ENCODE data around the gene TMEFF2.
"Not testable (repeated sequence)": the region's sequence is repeated elsewhere in the genome, so short reads cannot be mapped to it uniquely, and the experiment has no call there.

The TMEFF2 gene

DNA sequence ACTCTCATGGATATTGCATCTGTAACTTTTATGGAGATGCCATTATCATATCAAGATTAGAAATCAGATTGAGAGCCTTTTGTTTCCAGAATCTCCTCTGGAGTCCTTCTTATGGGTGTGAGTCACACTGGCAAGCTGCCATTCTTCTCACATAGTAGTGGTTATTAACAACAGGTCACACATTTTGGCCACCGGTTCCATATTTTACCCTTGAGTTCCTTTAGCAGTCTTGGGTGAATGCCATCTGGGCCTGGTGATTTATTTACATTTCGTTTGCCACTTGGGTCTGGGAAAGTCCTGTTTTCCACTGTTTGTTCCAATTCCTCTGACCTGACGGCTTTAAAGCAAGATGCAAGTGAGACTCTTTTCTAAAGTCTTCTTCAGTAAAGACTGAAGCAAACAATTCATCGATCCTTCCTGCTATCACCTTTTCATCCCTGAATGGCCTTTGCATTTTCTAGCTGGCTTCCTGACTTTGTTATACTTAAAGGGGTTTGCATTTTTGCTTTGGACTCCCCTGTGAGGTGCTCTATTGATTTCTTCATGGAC, 267.3 kb downstream of the TMEFF2 start:
- no peak for DNase-seq

GRCh38 chr2:191926671-191927070, 268.1 kb downstream of the TMEFF2 start:
- no peak for DNase-seq

DNA sequence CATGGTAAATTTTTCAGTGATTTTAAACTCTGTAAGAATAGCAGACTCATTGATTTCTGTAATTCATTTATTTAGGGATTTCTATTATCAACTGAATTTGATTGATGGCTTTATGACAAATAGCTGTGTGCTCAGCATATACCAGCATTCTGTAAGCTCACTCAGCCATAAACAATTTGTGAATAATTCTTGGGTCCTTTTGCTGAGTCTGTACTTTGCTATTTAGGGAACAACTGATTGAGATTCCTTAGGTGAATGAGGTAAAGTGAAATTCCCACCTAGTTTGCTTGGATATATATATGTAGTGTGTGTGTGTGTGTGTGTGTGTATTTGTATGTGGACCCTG, 271.1 kb downstream of the TMEFF2 start:
- DNase-seq, result no peak

DNA sequence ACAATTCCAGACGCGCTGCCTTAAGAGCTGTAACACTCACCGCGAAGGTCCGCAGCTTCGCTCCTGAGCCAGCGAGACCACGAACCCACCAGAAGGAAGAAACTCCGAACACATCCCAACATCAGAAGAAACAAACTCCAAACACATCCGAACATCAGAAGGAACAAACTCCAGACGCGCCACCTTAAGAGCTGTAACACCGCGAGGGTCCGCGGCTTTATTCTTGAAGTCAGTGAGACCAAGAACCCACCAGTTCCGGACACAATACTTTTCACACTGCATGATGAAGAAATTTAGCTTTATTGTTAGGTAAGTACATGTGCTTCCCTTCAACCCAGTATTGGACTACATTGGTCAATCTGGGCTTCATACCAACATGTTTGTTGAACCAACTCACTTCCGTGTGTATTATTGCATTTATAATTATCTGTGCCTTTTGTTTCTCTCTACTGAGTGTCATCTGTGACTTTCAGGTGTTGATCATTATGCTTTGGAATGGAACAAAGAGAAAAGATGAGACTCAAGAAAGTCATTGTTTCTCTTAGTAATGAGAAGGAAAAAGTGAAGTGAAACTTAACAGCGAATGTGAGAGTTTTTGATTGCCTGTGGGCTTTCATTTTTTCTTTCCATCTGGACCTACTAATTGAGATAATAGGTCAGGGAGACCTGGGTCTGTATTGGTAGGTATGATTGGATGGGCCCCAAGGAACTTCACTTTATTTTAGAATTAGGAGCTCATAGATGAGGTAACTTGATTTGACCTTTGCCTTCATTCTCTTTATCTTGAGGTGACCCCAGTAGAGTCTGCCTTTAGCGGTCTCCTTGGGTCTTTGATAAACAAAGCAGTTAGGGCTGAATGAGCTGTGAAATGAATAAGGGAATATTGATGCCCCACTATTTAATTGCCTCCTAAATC, 271.7 kb downstream of the TMEFF2 start:
- no peak for DNase-seq

DNA sequence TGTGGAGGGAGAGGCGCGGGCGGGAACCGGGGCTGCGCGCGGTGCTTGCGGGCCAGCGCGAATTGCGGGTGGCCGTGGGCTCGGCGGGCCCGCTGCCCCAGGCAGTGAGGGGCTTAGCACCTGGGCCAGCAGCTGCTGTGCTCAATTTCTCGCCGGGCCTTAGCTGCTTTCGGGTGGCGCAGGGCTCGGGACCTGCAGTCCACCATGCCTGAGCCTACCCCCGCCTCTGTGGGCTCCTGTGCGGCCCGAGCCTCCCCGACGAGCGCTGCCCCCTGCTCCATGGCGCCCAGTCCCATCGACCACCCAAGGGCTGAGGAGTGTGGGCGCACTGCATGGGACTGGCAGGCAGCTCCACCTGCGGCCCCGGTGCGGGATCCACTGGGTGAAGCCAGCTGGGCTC, 273.1 kb downstream of the TMEFF2 start:
- not testable (repeated sequence) for DNase-seq

- DNase-seq, result no peak
Measured at GRCh38 chr2:191920502-191920901, 274.2 kb downstream of the TMEFF2 start.

DNA sequence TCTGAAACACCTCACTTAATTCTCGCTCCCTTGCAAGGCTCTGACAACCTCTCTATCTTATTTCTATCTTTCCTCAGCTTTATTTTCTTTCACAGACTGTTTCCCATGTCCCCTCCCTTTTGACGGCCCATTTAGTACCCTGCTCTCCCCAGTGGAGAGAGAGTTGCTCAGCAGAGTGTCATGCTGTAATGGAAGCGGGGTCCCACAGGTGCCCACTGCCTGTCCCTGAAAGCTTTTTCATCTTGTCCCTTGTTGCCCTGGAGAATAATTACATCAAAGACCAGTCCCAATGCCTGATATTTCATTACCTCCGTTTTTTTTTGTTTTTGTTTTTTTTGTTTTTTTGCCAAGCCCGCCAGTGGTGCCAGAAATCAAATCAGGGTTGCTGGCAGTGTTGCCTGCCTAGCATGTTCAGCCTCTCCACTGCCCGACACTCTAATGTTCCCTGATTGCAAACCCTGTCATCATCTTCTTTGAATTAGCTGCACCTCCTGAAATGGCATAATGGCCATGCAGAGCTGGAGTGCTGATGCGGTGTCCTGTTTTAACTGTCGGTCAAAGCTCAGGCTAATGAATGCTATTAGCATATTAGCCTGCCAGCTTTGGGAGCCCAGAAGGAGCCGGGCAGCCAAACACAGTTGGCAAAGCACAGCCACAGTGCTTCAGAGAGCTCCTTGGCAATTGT, 276.6 kb downstream of the TMEFF2 start:
- no peak for DNase-seq

DNA sequence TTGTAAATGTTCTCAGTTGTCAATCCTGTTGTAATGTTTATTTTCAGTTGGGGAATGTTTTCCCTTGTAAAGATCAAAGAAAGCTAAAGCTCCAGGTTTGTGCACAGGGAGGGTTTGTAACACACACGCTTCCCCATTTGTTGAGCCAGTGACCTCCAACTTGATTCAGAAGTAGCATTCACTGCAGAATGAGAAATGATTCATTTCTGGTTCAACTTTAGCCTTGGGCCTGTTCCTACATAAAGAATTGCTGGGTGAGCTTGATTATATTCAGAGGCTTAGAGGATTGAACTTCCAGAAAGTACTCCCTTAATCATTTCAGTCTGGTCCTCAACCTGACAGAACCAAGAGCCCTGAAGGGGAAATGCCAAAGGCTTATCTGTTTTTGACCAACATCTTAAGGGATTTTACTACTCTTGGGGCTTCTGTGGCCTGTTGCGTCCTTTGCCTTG, 277.3 kb downstream of the TMEFF2 start:
- DNase-seq, result no peak

DNA sequence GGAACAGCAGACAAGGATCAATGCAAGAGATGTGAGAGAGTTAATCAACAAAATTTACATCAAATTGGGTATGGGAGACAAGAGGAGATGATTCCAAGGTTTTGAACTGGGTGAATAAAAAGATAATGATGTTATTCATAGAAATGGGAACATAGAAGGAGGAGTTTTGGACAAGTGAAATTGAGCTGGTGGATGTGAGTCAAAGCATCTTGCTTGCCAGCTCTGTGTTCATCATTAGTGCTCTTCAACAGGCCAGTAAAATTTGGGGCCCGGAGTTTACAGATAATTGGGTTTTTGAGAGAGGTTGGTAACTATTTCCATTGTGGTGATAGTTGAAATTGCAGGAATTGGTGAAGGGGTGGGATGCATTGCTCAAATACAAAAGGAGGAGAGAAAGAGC, 277.9 kb downstream of the TMEFF2 start:
- no peak for DNase-seq

DNA sequence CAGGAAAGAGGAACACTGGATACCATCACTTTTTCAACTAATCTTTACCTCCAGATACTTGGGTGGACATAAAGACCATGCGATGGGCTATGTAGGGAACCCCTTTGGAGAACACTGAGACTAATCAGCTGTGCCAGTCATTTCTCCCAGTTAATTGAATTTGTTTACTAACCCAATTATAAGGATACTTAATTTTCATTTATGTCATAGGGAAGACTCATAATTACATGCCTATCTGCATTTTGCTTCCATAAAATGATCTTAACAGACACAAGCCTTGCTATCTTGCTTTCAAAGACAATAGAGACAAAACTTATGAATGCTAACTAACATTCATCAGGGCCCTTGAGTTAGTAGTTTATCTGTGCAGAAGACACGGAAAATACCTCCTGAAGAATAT, 279.0 kb downstream of the TMEFF2 start:
- no peak for DNase-seq

DNA sequence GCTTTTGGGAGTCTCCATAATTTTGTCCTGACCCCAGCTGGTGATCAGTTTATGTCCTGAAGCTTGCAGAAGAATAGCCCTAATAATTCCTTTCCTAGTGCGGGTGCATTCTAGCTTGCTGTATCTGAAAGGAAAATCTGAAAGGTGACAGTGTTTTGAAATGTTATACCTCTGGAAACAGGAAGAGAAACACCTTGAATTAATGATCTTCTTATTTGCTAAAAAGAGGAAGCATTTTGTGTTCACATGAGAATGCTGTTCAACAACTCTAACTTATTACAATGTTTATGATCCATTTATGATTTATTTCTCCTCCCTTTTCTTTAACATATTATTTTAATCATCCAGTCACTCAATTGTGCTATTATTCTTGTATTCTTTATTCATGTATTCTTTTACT, 280.9 kb downstream of the TMEFF2 start:
- DNase-seq, result no peak

GRCh38 chr2:191912764-191913163, 282.0 kb downstream of the TMEFF2 start:
- no peak for DNase-seq

DNA sequence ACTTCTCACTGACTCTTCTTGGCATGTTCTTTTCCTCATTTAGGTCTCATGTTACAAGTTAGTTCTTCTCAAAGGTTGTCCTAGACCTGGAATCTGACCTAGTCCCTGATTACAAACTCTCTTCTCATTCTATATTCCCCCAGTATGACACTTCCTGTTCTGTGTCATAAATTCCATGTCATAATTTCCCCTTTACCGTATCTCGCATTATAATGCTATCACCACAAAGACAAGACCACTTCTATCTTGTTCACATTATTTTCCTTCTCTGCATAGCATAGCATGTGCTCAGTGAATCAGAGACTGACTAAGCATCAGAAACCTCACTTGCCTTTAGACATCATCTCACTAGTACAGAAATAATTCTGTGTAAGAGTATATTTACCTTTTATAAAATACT, 284.2 kb downstream of the TMEFF2 start:
- no peak for DNase-seq

GRCh38 chr2:191908874-191909273, 285.9 kb downstream of the TMEFF2 start:
- no peak for DNase-seq

DNA sequence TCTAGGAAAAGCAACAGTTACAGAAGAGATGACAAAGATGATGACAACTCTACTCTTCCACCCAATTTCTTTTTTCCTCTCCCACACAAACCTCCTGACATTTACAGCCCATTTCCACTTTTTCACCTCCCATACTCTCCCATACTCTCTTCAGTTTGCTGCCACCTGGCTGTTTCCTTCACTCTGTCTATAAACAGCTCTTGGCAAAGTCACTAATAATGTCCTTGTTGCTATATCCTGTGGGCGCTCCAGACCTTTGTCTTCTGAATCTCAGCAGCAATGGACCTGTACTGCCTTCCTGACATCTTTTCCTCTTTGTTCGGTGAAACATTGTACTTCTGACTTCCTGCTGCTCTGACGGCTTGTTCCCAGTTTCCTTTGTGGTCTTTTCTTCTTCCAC, 287.2 kb downstream of the TMEFF2 start:
- no peak for DNase-seq

- DNase-seq, result no peak
Measured at GRCh38 chr2:191907091-191907490, 287.6 kb downstream of the TMEFF2 start.

DNA sequence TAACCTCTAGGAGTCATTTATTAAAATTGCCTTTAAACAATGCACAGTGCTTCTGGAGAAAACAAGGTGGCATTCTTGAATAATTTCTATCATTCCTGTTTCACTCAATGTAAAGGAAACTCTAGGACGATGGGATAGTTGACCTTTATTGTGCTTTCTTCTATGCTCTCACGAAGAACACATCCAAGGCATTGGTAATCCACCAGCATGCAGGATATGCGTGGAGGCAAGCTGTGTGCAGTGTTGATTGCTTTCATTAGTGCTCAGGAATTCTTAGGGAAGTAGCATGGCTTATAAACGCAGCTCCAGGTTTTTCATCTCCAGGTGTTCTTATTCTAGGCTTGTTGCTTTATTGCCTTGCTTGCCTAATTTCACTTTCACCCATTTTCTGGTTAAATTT, 289.4 kb downstream of the TMEFF2 start:
- DNase-seq, result no peak

DNA sequence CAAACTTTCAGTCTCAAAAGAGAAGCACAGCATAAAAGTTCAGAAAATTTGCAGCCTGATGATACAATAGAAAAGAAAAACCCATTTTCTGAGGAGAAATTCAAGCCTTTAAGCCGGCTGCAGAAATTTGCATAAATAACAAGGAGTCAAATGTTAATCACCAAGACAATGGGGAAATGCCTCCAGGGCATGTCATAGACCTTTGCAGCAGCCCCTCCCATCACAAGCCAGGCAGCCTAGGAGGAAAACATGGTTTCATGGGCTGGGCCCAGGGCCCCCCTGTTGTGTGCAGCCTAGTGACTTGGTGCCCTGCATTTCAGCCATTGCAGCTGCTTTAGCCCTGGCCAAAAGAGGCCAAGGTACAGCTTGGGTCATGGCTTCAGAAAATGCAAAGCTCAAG, 293.7 kb downstream of the TMEFF2 start:
- DNase-seq, result no peak

- DNase-seq, result no peak
Measured at GRCh38 chr2:191899410-191899809, 295.3 kb downstream of the TMEFF2 start.

Data from T-helper 2 cell (primary cell).